Measurements from ENCODE around the gene DKK3.
A peak's percentile ranks its signal among the peaks of the same experiment; 100 is the strongest.
"Not testable (repeated sequence)": the region's sequence is repeated elsewhere in the genome, so short reads cannot be mapped to it uniquely, and the experiment has no call there.

Gene DKK3

GRCh38 chr11:12043221-12043620, 34.8 kb upstream of the DKK3 start:
- DNase-seq (ENCODE audit: low spot score) (no peak), ATAC-seq (ENCODE audit: low read depth) (no peak)
- Histone ChIP-seq H3K27ac (ENCODE audit: poor library complexity, severe bottlenecking) (peak overlapping the region; percentile 96), H3K27me3 (ENCODE audit: insufficient read depth, poor library complexity, severe bottlenecking) (no peaks in the 10 kb centered on the region), H3K4me1 (ENCODE audit: insufficient read depth, poor library complexity, severe bottlenecking) (peaks cover 34% of the 10 kb centered on the region), H3K36me3 (ENCODE audit: low read depth) (no peaks in the 10 kb centered on the region), H3K9me3 (ENCODE audit: severe bottlenecking) (no peaks in the 10 kb centered on the region), H3K4me3 (ENCODE audit: severe bottlenecking) (no peak overlapping the region)
- TF ChIP-seq, protein P1, sequence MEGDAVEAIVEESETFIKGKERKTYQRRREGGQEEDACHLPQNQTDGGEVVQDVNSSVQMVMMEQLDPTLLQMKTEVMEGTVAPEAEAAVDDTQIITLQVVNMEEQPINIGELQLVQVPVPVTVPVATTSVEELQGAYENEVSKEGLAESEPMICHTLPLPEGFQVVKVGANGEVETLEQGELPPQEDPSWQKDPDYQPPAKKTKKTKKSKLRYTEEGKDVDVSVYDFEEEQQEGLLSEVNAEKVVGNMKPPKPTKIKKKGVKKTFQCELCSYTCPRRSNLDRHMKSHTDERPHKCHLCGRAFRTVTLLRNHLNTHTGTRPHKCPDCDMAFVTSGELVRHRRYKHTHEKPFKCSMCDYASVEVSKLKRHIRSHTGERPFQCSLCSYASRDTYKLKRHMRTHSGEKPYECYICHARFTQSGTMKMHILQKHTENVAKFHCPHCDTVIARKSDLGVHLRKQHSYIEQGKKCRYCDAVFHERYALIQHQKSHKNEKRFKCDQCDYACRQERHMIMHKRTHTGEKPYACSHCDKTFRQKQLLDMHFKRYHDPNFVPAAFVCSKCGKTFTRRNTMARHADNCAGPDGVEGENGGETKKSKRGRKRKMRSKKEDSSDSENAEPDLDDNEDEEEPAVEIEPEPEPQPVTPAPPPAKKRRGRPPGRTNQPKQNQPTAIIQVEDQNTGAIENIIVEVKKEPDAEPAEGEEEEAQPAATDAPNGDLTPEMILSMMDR (IDR thresholded peaks at IDR 0.05; ENCODE audit: poor library complexity, severe bottlenecking): no peak

GRCh38 chr11:12042215-12042676, 33.8 kb upstream of the DKK3 start:
- Histone ChIP-seq H3K36me3 (ENCODE audit: low read depth) (no peaks in the 10 kb centered on the region), H3K27me3 (ENCODE audit: insufficient read depth, poor library complexity, severe bottlenecking) (no peaks in the 10 kb centered on the region), H3K9me3 (ENCODE audit: severe bottlenecking) (no peaks in the 10 kb centered on the region), H3K27ac (ENCODE audit: poor library complexity, severe bottlenecking) (peak overlapping the region; percentile 96), H3K4me3 (ENCODE audit: severe bottlenecking) (no peak overlapping the region), H3K4me1 (ENCODE audit: insufficient read depth, poor library complexity, severe bottlenecking) (peaks cover 34% of the 10 kb centered on the region)
- peak; percentile 77 for ATAC-seq (ENCODE audit: low read depth)
- TF ChIP-seq, protein P1 (IDR thresholded peaks at IDR 0.05; ENCODE audit: poor library complexity, severe bottlenecking): no peak
- no peak for DNase-seq (ENCODE audit: low spot score)

GRCh38 chr11:12040719-12041118, 32.3 kb upstream of the DKK3 start:
- not testable (repeated sequence) for H3K27me3 ChIP-seq (ENCODE audit: insufficient read depth, poor library complexity, severe bottlenecking); H3K4me3 ChIP-seq (ENCODE audit: severe bottlenecking); H3K27ac ChIP-seq (ENCODE audit: poor library complexity, severe bottlenecking); ATAC-seq (ENCODE audit: low read depth); H3K9me3 ChIP-seq (ENCODE audit: severe bottlenecking); H3K36me3 ChIP-seq (ENCODE audit: low read depth); DNase-seq (ENCODE audit: low spot score)
- peaks cover 34% of the 10 kb centered on the region for H3K4me1 ChIP-seq (ENCODE audit: insufficient read depth, poor library complexity, severe bottlenecking)

DNA sequence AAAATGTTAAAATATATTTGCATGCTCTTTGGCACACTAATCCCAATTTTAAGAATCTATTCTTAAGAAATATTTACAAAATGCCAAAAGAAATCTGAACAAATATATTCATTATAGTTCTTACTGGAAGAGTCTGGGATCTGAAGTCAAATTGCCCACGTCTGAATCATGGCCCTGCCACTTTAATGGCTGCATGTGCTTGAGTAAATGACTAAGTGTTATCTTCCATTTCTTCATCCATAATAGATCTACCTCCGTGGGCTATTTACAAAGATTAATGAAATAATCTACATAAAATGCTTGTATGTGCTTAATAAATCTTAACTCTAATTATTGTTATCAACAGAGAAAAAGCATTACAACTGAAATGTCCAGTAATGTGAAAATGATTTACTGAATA, 24.5 kb upstream of the DKK3 start:
- no peak overlapping the region for H3K4me3 ChIP-seq (ENCODE audit: severe bottlenecking)
- no peak for ATAC-seq (ENCODE audit: low read depth)
- no peak for DNase-seq (ENCODE audit: low spot score)

GRCh38 chr11:12031856-12032544, 23.6 kb upstream of the DKK3 start:
- Histone ChIP-seq H3K4me1 (ENCODE audit: insufficient read depth, poor library complexity, severe bottlenecking) (peaks cover 6% of the 10 kb centered on the region), H3K36me3 (ENCODE audit: low read depth) (no peaks in the 10 kb centered on the region), H3K9me3 (ENCODE audit: severe bottlenecking) (no peaks in the 10 kb centered on the region), H3K27ac (ENCODE audit: poor library complexity, severe bottlenecking) (no peak overlapping the region), H3K27me3 (ENCODE audit: insufficient read depth, poor library complexity, severe bottlenecking) (no peaks in the 10 kb centered on the region), H3K4me3 (ENCODE audit: severe bottlenecking) (no peak overlapping the region)
- ATAC-seq (ENCODE audit: low read depth): no peak
- no peak for DNase-seq (ENCODE audit: low spot score)
- TF ChIP-seq, protein P1 (IDR thresholded peaks at IDR 0.05; ENCODE audit: poor library complexity, severe bottlenecking): no peak

More for the DNA sequence above, 24.5 kb upstream of the DKK3 start:
- no peaks in the 10 kb centered on the region for H3K27me3 ChIP-seq (ENCODE audit: insufficient read depth, poor library complexity, severe bottlenecking)
- H3K27ac ChIP-seq (ENCODE audit: poor library complexity, severe bottlenecking): no peak overlapping the region
- H3K9me3 ChIP-seq (ENCODE audit: severe bottlenecking): no peaks in the 10 kb centered on the region
- TF ChIP-seq, protein P1 (IDR thresholded peaks at IDR 0.05; ENCODE audit: poor library complexity, severe bottlenecking): no peak
- no peaks in the 10 kb centered on the region for H3K36me3 ChIP-seq (ENCODE audit: low read depth)
- H3K4me1 ChIP-seq (ENCODE audit: insufficient read depth, poor library complexity, severe bottlenecking): peaks cover 6% of the 10 kb centered on the region

All from RWPE2 (cell line).